ENCODE measurements around the gene NFATC1.

NFATC1 gene

DNA sequence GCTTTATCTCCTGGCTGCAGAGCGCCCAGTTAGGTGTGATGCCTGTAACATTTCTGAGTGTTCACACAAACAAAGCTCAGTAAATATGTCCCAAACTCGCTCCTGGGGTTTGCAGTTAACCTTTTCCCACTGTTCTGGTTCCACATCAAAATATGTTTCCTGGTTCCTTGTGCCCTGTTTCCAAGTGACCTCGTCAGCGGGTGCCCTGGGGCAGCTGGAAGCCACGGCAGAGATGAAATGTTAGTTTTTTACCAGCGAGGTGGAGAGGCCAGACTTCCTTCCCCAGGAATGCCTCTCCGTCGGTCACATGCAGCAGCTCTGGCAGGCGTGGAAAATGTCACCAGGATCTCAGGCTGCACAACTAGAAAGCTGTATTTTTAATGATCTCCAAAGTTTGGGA, 18.2 kb downstream of the NFATC1 start:
- no peaks in the 10 kb centered on the region for H3K9me3 ChIP-seq (ENCODE audit: control insufficient read depth, insufficient read depth, low read length)
- H3K27me3 ChIP-seq (ENCODE audit: control insufficient read depth, insufficient read depth, low read length): no peaks in the 10 kb centered on the region
- peaks cover 3% of the 10 kb centered on the region; the same call in 1 of the 2 replicates for H3K36me3 ChIP-seq (ENCODE audit: control insufficient read depth, insufficient read depth, low read length)
- no peak overlapping the region for H3K4me3 ChIP-seq (ENCODE audit: low read length)
- H3K4me1 ChIP-seq (ENCODE audit: control insufficient read depth, insufficient read depth, low read length): peaks cover 3% of the 10 kb centered on the region; the same call in 1 of the 2 replicates
- H3K27ac ChIP-seq (ENCODE audit: low read length): no peak overlapping the region
- DNase-seq (ENCODE audit: low read depth, low spot score): no peak
- WGBS (ENCODE audit: insufficient coverage, insufficient read length): no CpG with 5 or more reads among the region's 9 CpGs

DNA sequence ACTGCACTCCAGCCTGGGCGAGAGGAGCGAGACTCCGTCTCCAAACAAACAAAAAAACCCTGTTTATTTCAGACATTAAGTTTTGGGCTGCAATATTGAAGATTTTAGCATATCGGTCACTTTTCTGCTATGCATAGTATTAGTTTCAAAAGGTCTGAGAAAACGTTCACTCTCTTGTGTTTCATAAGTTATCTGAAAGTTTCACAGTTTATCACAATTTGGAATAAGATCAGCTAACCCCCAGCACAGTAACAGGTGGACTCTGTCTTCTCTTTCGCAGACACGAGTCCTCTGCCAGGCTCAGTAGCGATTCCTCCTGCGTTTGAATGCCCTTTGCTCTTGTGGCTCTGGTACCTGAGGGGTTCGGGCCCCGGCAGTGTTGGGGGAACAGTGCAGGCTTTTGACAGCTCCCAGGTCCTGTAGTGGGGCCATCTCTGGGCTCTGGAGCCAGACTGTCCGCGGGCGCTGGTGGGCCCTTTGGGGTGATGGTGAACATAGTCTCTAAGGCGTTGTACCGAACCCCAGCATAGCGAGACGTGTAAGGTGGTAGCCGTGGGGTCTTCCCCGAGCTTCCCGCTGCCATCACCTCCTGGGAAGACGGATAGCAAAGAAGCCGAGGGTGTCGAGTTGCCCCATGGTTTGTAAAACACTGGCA, 20.4 kb downstream of the NFATC1 start:
- H3K9me3 ChIP-seq (ENCODE audit: control insufficient read depth, insufficient read depth, low read length): no peaks in the 10 kb centered on the region
- H3K27me3 ChIP-seq (ENCODE audit: control insufficient read depth, insufficient read depth, low read length): no peaks in the 10 kb centered on the region
- H3K4me3 ChIP-seq (ENCODE audit: low read length): no peak overlapping the region
- WGBS (ENCODE audit: insufficient coverage, insufficient read length): no CpG with 5 or more reads among the region's 24 CpGs
- no peaks in the 10 kb centered on the region; the same call in 1 of the 2 replicates for H3K36me3 ChIP-seq (ENCODE audit: control insufficient read depth, insufficient read depth, low read length)
- peaks cover 3% of the 10 kb centered on the region; the same call in 1 of the 2 replicates for H3K4me1 ChIP-seq (ENCODE audit: control insufficient read depth, insufficient read depth, low read length)
- no peak for DNase-seq (ENCODE audit: low read depth, low spot score)
- no peak overlapping the region for H3K27ac ChIP-seq (ENCODE audit: low read length)

DNA sequence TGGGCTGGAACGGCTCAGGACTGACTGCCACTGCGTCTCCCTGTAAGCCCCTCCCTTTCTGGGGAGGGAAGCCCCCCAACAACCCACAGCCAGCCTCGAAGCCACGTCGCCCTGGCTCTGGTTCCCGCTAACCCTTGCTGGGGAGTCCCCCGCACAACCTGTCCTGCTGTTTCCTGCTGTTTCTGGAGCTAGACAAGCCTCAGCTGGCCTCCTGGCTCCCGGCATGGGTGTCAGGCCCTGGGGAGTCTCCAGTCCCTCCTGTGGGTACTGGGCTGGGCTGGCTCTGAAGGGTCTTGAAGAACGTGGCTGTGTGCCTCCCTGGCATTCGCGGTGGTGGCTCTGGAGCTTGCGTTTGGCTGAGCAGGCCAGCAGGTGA, 20.9 kb downstream of the NFATC1 start:
- Histone ChIP-seq H3K4me1 (ENCODE audit: control insufficient read depth, insufficient read depth, low read length) (peaks cover 1% of the 10 kb centered on the region; the same call in 1 of the 2 replicates), H3K27ac (ENCODE audit: low read length) (no peak overlapping the region), H3K27me3 (ENCODE audit: control insufficient read depth, insufficient read depth, low read length) (no peaks in the 10 kb centered on the region), H3K9me3 (ENCODE audit: control insufficient read depth, insufficient read depth, low read length) (no peaks in the 10 kb centered on the region), H3K36me3 (ENCODE audit: control insufficient read depth, insufficient read depth, low read length) (no peaks in the 10 kb centered on the region), H3K4me3 (ENCODE audit: low read length) (no peak overlapping the region)
- DNase-seq (ENCODE audit: low read depth, low spot score): no peak
- no CpG with 5 or more reads among the region's 12 CpGs for WGBS (ENCODE audit: insufficient coverage, insufficient read length)

DNA sequence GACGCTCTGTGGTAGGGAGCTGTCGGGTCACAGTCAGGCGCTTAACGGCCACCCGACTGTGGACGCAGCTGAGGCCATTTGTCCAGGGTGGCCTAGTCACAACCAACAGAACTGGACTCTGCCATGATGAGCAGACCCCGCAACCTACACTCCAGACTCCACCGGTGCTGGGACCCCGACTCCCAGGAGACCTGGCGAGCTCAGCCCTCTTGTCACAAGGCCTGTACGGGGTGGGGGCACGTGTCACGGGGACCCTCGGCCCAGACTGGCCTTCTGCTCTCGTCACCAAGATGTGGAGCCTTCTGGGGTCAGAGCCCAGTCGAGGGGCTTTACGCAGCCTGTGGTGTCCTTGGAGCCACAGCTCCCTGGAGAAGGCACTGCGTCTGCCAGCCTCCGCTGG, 22.5 kb downstream of the NFATC1 start:
- no CpG with 5 or more reads among the region's 19 CpGs for WGBS (ENCODE audit: insufficient coverage, insufficient read length)
- no peak overlapping the region for H3K27ac ChIP-seq (ENCODE audit: low read length)
- H3K27me3 ChIP-seq (ENCODE audit: control insufficient read depth, insufficient read depth, low read length): no peaks in the 10 kb centered on the region
- no peak overlapping the region for H3K4me3 ChIP-seq (ENCODE audit: low read length)
- H3K36me3 ChIP-seq (ENCODE audit: control insufficient read depth, insufficient read depth, low read length): no peaks in the 10 kb centered on the region
- H3K9me3 ChIP-seq (ENCODE audit: control insufficient read depth, insufficient read depth, low read length): no peaks in the 10 kb centered on the region
- no peak for DNase-seq (ENCODE audit: low read depth, low spot score)
- no peaks in the 10 kb centered on the region for H3K4me1 ChIP-seq (ENCODE audit: control insufficient read depth, insufficient read depth, low read length)

DNA sequence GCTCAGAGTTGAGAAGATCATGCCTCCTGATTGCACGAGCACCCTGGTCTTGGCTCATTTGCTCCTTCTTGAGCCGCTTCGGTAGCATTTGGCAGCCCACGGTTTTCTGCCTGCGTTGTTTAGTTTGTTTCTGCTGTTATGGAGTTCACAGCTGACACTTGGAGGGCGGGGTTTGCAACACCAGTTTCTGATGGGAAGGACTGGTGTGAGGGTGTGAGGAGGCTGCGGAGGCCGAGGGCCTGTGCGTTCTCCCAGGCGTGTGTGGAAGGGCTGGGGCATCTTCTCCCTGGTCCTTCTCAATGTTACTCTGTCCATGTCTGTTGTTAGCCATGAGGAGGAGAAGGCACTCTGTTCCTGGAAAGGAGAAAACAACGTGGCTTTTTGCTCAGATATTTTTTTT, 22.9 kb downstream of the NFATC1 start:
- Histone ChIP-seq H3K4me3 (ENCODE audit: low read length) (no peak overlapping the region), H3K27ac (ENCODE audit: low read length) (no peak overlapping the region), H3K4me1 (ENCODE audit: control insufficient read depth, insufficient read depth, low read length) (no peaks in the 10 kb centered on the region), H3K9me3 (ENCODE audit: control insufficient read depth, insufficient read depth, low read length) (no peaks in the 10 kb centered on the region), H3K27me3 (ENCODE audit: control insufficient read depth, insufficient read depth, low read length) (no peaks in the 10 kb centered on the region), H3K36me3 (ENCODE audit: control insufficient read depth, insufficient read depth, low read length) (no peaks in the 10 kb centered on the region)
- WGBS (ENCODE audit: insufficient coverage, insufficient read length): no CpG with 5 or more reads among the region's 11 CpGs
- DNase-seq (ENCODE audit: low read depth, low spot score): no peak

DNA sequence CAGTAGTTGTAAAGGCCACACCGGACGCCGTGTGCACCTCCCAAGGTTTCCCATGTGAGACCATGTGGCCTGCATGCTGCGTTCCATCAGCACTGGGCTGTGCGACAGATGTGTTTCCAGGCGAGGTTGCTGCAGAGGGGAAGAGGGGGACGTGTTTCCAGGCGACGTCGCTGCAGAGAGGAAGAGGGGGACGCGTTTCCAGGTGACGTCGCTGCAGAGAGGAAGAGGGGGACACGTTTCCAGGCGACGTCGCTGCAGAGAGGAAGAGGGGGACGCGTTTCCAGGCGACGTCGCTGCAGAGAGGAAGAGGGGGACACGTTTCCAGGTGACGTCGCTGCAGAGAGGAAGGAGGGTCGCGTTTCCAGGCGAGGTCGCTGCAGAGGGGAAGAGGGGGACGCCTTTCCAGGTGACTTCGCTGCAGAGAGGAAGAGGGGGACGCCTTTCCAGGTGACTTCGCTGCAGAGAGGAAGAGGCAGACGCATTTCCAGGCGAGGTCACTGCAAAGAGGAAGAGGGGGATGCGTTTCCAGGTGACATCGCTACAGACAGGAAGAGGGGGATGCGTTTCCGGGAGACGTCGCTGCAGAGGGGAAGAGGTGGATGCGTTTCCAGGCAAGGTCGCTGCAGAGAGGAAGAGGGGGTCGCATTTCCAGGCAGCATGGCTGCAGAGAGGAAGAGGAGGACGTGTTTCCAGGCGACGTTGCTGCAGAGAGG, 24.5 kb downstream of the NFATC1 start:
- no peaks in the 10 kb centered on the region for H3K4me1 ChIP-seq (ENCODE audit: control insufficient read depth, insufficient read depth, low read length)
- no peak for DNase-seq (ENCODE audit: low read depth, low spot score)
- no peak overlapping the region for H3K4me3 ChIP-seq (ENCODE audit: low read length)
- no peaks in the 10 kb centered on the region for H3K27me3 ChIP-seq (ENCODE audit: control insufficient read depth, insufficient read depth, low read length)
- no peaks in the 10 kb centered on the region for H3K9me3 ChIP-seq (ENCODE audit: control insufficient read depth, insufficient read depth, low read length)
- H3K36me3 ChIP-seq (ENCODE audit: control insufficient read depth, insufficient read depth, low read length): no peaks in the 10 kb centered on the region
- no CpG with 5 or more reads among the region's 48 CpGs for WGBS (ENCODE audit: insufficient coverage, insufficient read length)
- no peak overlapping the region for H3K27ac ChIP-seq (ENCODE audit: low read length)

DNA sequence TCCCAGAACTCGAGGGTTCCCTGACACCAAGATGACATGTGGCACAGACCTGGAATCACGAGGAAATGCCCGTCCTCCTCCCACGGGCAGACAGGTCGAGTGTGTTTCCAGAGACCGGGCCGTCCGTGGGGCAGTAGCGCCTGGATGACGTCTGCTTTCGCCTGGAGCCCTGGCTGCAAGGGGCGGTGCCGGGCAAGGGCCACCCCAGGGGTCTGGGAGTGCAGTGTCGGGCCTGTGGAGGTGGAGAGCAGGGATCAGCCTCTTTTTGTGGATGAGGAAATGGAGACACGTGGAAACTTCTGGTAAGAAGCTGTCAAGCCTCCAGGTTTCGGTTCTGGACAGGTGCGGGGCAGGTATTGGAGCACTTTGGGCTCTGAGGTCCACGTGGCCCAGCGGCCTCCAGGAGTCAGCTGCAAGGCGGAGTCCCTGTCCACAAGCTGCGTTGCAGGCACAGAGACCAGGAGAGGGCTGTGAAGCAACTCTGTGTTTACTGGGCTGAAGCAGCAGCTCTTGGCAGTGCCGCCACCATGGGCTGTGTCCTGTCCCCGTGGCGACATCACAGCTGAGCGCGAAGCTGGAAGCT, 25.6 kb downstream of the NFATC1 start:
- Histone ChIP-seq H3K27ac (ENCODE audit: low read length) (no peak overlapping the region), H3K4me1 (ENCODE audit: control insufficient read depth, insufficient read depth, low read length) (no peaks in the 10 kb centered on the region), H3K27me3 (ENCODE audit: control insufficient read depth, insufficient read depth, low read length) (no peaks in the 10 kb centered on the region), H3K9me3 (ENCODE audit: control insufficient read depth, insufficient read depth, low read length) (no peaks in the 10 kb centered on the region), H3K4me3 (ENCODE audit: low read length) (no peak overlapping the region), H3K36me3 (ENCODE audit: control insufficient read depth, insufficient read depth, low read length) (no peaks in the 10 kb centered on the region)
- no peak for DNase-seq (ENCODE audit: low read depth, low spot score)
- WGBS (ENCODE audit: insufficient coverage, insufficient read length): no CpG with 5 or more reads among the region's 26 CpGs

DNA sequence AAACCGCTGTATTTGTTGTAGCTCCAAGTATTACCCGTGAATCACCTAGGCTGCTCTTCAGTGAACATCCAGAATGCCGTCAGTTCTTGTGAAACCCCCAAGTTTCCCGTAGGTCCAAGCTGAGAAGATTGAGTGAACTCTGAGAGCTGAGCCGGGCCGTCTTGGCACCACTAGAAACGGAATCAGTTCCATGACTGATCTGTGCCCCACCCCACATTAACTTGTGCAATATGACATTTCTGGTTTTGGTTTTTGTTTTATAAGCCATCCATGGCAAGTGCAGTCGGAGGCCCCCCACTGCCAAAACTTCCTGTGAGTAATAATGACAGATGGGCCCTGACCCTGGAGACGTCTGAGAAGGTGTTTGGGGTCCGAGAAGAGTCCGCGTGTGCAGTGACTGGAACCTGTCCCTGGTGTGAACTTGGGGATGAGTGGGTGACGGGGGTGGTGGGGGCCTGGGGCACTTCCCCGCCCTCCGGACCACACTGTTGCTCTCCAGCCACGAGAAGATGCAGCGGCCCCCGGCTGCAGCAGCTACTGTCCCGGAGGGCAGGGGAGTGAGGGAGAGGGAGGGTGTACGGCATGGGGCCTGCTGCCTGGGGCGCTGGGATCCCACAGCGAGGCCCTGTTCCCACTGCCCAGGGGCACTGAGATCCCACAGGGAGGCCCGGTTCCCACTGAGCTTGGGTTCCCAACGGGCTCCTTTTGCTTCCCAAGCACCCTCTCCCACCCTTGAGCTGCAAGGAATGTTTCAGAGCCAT, 26.5 kb downstream of the NFATC1 start:
- Histone ChIP-seq H3K4me3 (ENCODE audit: low read length) (no peak overlapping the region), H3K36me3 (ENCODE audit: control insufficient read depth, insufficient read depth, low read length) (no peaks in the 10 kb centered on the region), H3K27ac (ENCODE audit: low read length) (no peak overlapping the region), H3K4me1 (ENCODE audit: control insufficient read depth, insufficient read depth, low read length) (no peaks in the 10 kb centered on the region), H3K9me3 (ENCODE audit: control insufficient read depth, insufficient read depth, low read length) (no peaks in the 10 kb centered on the region), H3K27me3 (ENCODE audit: control insufficient read depth, insufficient read depth, low read length) (no peaks in the 10 kb centered on the region)
- no CpG with 5 or more reads among the region's 24 CpGs for WGBS (ENCODE audit: insufficient coverage, insufficient read length)
- no peak for DNase-seq (ENCODE audit: low read depth, low spot score)

DNA sequence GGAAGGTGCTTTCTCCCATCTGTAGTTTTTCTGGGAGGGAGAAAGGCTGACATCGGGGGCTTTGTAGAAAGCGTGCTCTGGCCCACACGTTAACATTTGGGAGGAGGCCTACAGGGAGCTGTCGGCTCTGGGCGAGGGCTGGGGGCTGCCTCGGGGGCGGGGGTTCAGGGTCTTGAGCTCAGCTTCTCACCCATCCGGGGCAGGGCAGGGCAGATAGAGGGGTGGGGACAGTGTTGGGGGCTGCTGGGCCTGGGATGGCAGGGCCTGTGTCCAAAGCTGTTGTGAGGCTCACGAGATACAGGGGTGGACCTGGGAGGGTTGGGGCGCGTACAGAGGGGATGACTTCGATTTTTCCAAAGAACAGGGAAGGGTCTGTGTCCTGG, 27.0 kb downstream of the NFATC1 start:
- no peaks in the 10 kb centered on the region for H3K27me3 ChIP-seq (ENCODE audit: control insufficient read depth, insufficient read depth, low read length)
- no CpG with 5 or more reads among the region's 12 CpGs for WGBS (ENCODE audit: insufficient coverage, insufficient read length)
- no peaks in the 10 kb centered on the region for H3K4me1 ChIP-seq (ENCODE audit: control insufficient read depth, insufficient read depth, low read length)
- no peak overlapping the region for H3K27ac ChIP-seq (ENCODE audit: low read length)
- no peaks in the 10 kb centered on the region for H3K9me3 ChIP-seq (ENCODE audit: control insufficient read depth, insufficient read depth, low read length)
- H3K36me3 ChIP-seq (ENCODE audit: control insufficient read depth, insufficient read depth, low read length): no peaks in the 10 kb centered on the region
- no peak overlapping the region for H3K4me3 ChIP-seq (ENCODE audit: low read length)
- no peak for DNase-seq (ENCODE audit: low read depth, low spot score)

DNA sequence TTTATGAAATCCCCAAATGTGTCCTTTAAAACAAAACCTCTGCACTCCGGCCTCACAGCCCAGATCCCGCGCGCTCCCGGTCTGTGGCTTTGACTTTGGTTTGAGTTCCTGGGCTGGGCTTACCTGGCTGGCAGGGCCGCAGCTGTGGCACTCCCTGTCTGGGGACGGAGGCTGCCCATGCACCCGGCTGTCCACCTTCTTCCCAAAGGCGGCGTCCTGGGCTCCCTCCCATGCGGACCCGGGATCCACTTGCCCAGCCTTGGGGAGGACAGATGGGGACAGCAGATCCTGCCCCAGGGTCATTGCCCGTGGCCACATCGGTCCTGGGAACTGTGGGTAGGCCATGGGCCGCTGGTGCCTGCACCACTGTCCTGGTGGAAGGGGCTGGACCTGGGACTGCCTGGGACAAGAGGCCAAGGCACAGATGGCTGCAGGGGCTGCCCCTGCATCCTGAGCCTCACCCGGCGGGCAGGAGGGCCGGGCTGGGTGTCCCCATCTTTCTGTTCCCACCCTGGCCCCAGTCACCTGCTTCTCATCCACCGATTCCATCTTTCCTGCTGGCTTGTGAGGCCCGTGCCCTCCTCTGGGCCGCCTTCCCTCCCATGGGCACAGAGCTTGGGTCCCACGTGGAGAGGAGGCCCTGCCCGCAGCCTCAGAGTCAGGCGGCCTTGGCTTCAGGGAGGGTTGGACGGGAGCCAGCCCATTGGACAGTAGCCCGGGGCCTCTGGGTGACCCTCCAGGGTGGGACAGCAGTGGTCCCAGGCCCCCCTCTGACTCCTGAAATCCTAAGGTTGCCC, 27.7 kb downstream of the NFATC1 start:
- H3K4me3 ChIP-seq (ENCODE audit: low read length): no peak overlapping the region
- H3K36me3 ChIP-seq (ENCODE audit: control insufficient read depth, insufficient read depth, low read length): no peaks in the 10 kb centered on the region
- no peaks in the 10 kb centered on the region for H3K27me3 ChIP-seq (ENCODE audit: control insufficient read depth, insufficient read depth, low read length)
- no peaks in the 10 kb centered on the region for H3K9me3 ChIP-seq (ENCODE audit: control insufficient read depth, insufficient read depth, low read length)
- no peak overlapping the region for H3K27ac ChIP-seq (ENCODE audit: low read length)
- no CpG with 5 or more reads among the region's 26 CpGs for WGBS (ENCODE audit: insufficient coverage, insufficient read length)
- no peaks in the 10 kb centered on the region for H3K4me1 ChIP-seq (ENCODE audit: control insufficient read depth, insufficient read depth, low read length)
- DNase-seq (ENCODE audit: low read depth, low spot score): no peak
